T-helper 17 cell (primary cell): ENCODE results near the gene INTS11. TPM values are rescaled to one million over a fixed set of nuclear protein-coding genes. Genes with fewer than 3 reads are reported as not detected.
A peak's percentile ranks its signal among the peaks of the same experiment; 100 is the strongest.

Experiments
- ATAC-seq: fragments of 150-1000 bp; cut with Tn5 transposase; 2 replicates; pipeline ENCODE4 v1.10.0; 2021; ENCODE audit warnings: mild to moderate bottlenecking, moderate library complexity
- DNase-seq, 3 donors: peaks; one replicate each; pipeline versions ENCODE4 v3.0.0 to v3.0.0-alpha.2; 2020 to 2021
- H3K9me3 ChIP-seq: one replicate; pipeline ENCODE4 v1.7.0; 2013; ENCODE audit warnings: low read length, mild to moderate bottlenecking; ENCODE audit not compliant: control insufficient read depth, poor library complexity, severe bottlenecking
- H3K27ac Mint-ChIP-seq: one replicate; pipeline ENCODE4 v1.8.0; 2022; ENCODE audit warnings: mild to moderate bottlenecking, moderate library complexity, mixed read lengths
- H3K27me3 Mint-ChIP-seq: one replicate; pipeline ENCODE4 v1.8.0; 2022; ENCODE audit warnings: mixed read lengths
- H3K36me3 Mint-ChIP-seq: one replicate; pipeline ENCODE4 v1.8.0; 2022; ENCODE audit warnings: low read depth, mixed read lengths
- H3K4me1 Mint-ChIP-seq: one replicate; pipeline ENCODE4 v1.8.0; 2022; ENCODE audit warnings: mild to moderate bottlenecking, mixed read lengths
- H3K4me3 Mint-ChIP-seq: one replicate; pipeline ENCODE4 v1.8.0; 2022; ENCODE audit warnings: mild to moderate bottlenecking, moderate library complexity, mixed read lengths
- total RNA-seq, 4 donors: library from RNA in 2 of 4; stranded (reverse) in 2 of 4; gene quantifications; one replicate each; pipeline ENCODE4 v1.2.3 and lab custom pipeline; 2022 to 2026

Gene INTS11
- total RNA-seq, 2 donors from 2014 or later, result 130 to 132 TPM

DNA sequence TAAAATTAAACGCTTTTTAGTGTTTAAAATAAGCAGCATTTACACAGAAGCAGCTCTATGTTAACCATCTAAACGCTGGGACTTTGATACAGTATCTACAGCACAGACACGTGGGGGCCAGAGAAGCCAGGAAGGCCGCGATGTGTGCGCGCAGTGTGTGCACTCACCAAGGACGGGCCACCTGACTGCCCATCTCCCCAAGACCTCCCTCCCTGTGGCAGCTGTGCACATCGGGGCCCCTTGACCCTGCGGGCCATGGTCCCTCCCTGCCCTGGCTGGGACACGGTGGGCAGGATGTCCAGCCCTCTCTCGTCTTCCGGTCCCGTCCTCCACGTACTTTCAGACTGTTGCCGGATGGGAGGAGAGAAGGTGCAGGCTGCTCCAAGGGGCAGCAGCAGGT lies 10.8 kb upstream of the INTS11 start:
- H3K36me3 Mint-ChIP-seq, result no peaks in the 10 kb centered on the region
- no peak for DNase-seq
- H3K9me3 ChIP-seq, result no peaks in the 10 kb centered on the region
- peaks cover 3% of the 10 kb centered on the region for H3K4me1 Mint-ChIP-seq
- ATAC-seq, result no peak
- no peak overlapping the region for H3K4me3 Mint-ChIP-seq
- no peak overlapping the region for H3K27ac Mint-ChIP-seq
- no peaks in the 10 kb centered on the region for H3K27me3 Mint-ChIP-seq

DNA sequence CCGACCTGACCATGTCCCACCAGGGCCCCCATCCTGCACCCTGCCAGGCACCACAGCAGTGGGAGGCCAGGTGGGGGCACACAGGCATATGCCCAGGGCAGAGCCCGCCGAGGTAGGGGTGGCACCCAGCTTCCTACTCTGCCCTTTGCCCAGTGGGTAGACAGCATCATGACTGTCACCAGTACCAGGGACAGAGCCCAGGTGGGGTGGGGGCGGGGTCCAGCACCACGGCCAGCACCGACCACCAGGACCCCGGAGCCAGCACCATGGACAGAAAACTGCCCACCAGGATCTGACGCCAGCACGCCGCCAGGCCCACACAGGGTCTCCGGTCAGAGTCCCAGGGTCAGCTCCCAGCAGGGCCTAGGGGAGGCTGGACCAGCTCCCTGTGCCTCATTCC lies 10.4 kb upstream of the INTS11 start:
- H3K4me1 Mint-ChIP-seq, result peaks cover 3% of the 10 kb centered on the region
- no peaks in the 10 kb centered on the region for H3K36me3 Mint-ChIP-seq
- no peak overlapping the region for H3K4me3 Mint-ChIP-seq
- H3K27ac Mint-ChIP-seq, result no peak overlapping the region
- H3K27me3 Mint-ChIP-seq, result no peaks in the 10 kb centered on the region
- ATAC-seq, result no peak
- DNase-seq, result no peak
- H3K9me3 ChIP-seq, result no peaks in the 10 kb centered on the region

DNA sequence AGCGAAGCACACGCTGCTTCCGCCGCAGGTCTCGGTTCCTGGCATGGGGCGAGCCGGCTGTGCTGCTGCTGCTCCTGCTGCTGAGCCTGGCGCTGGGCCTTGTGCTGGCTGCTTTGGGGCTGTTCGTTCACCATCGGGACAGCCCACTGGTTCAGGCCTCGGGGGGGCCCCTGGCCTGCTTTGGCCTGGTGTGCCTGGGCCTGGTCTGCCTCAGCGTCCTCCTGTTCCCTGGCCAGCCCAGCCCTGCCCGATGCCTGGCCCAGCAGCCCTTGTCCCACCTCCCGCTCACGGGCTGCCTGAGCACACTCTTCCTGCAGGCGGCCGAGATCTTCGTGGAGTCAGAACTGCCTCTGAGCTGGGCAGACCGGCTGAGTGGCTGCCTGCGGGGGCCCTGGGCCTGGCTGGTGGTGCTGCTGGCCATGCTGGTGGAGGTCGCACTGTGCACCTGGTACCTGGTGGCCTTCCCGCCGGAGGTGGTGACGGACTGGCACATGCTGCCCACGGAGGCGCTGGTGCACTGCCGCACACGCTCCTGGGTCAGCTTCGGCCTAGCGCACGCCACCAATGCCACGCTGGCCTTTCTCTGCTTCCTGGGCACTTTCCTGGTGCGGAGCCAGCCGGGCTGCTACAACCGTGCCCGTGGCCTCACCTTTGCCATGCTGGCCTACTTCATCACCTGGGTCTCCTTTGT lies 9.2 kb upstream of the INTS11 start:
- H3K27ac Mint-ChIP-seq, result no peak overlapping the region

DNA sequence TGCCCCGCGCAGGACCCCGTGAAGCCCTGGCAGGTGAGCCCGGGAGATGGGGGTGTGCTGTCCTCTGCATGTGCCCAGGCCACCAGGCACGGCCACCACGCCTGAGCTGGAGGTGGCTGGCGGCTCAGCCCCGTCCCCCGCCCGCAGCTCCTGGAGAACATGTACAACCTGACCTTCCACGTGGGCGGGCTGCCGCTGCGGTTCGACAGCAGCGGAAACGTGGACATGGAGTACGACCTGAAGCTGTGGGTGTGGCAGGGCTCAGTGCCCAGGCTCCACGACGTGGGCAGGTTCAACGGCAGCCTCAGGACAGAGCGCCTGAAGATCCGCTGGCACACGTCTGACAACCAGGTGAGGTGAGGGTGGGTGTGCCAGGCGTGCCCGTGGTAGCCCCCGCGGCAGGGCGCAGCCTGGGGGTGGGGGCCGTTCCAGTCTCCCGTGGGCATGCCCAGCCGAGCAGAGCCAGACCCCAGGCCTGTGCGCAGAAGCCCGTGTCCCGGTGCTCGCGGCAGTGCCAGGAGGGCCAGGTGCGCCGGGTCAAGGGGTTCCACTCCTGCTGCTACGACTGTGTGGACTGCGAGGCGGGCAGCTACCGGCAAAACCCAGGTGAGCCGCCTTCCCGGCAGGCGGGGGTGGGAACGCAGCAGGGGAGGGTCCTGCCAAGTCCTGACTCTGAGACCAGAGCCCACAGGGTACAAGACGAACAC lies 8.5 kb upstream of the INTS11 start:
- Mint-ChIP-seq H3K27ac (no peak overlapping the region), H3K4me1 (peaks cover 3% of the 10 kb centered on the region), H3K36me3 (no peaks in the 10 kb centered on the region), H3K27me3 (no peaks in the 10 kb centered on the region), H3K4me3 (no peak overlapping the region)
- ATAC-seq, result no peak
- no peaks in the 10 kb centered on the region for H3K9me3 ChIP-seq
- no peak for DNase-seq

More for the DNA sequence above, 9.2 kb upstream of the INTS11 start:
- DNase-seq, result no peak
- H3K9me3 ChIP-seq, result no peaks in the 10 kb centered on the region
- H3K27me3 Mint-ChIP-seq, result no peaks in the 10 kb centered on the region
- no peak for ATAC-seq
- no peak overlapping the region for H3K4me3 Mint-ChIP-seq
- H3K36me3 Mint-ChIP-seq, result no peaks in the 10 kb centered on the region
- H3K4me1 Mint-ChIP-seq, result peaks cover 3% of the 10 kb centered on the region

DNA sequence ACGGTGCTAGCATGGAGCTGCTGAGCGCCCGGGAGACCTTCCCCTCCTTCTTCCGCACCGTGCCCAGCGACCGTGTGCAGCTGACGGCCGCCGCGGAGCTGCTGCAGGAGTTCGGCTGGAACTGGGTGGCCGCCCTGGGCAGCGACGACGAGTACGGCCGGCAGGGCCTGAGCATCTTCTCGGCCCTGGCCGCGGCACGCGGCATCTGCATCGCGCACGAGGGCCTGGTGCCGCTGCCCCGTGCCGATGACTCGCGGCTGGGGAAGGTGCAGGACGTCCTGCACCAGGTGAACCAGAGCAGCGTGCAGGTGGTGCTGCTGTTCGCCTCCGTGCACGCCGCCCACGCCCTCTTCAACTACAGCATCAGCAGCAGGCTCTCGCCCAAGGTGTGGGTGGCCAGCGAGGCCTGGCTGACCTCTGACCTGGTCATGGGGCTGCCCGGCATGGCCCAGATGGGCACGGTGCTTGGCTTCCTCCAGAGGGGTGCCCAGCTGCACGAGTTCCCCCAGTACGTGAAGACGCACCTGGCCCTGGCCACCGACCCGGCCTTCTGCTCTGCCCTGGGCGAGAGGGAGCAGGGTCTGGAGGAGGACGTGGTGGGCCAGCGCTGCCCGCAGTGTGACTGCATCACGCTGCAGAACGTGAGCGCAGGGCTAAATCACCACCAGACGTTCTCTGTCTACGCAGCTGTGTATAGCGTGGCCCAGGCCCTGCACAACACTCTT lies 7.7 kb upstream of the INTS11 start:
- Mint-ChIP-seq H3K36me3 (no peaks in the 10 kb centered on the region), H3K4me3 (no peak overlapping the region)
- no peaks in the 10 kb centered on the region for H3K9me3 ChIP-seq

DNA sequence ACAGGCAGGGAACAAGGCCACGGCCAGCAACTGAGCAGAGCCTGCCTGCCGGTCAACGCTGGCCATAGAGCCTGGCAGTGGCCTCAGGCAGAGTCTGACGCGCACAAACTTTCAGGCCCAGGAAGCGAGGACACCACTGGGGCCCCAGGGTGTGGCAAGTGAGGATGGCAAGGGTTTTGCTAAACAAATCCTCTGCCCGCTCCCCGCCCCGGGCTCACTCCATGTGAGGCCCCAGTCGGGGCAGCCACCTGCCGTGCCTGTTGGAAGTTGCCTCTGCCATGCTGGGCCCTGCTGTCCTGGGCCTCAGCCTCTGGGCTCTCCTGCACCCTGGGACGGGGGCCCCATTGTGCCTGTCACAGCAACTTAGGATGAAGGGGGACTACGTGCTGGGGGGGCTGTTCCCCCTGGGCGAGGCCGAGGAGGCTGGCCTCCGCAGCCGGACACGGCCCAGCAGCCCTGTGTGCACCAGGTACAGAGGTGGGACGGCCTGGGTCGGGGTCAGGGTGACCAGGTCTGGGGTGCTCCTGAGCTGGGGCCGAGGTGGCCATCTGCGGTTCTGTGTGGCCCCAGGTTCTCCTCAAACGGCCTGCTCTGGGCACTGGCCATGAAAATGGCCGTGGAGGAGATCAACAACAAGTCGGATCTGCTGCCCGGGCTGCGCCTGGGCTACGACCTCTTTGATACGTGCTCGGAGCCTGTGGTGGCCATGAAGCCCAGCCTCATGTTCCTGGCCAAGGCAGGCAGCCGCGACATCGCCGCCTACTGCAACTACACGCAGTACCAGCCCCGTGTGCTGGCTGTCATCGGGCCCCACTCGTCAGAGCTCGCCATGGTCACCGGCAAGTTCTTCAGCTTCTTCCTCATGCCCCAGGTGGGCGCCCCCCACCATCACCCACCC lies 6.9 kb upstream of the INTS11 start, which contains the start of gene TAS1R3:
TSS of gene TAS1R3 (plus strand) at position 213 of the 898 bp plus-strand sequence. CDS start at position 279, 66 bp downstream.
- no peak for ATAC-seq
- DNase-seq, result no peak
- no peaks in the 10 kb centered on the region for H3K9me3 ChIP-seq
- Mint-ChIP-seq H3K27ac (no peak within 1 kb of the TSS), H3K4me3 (no peak within 1 kb of the TSS), H3K27me3 (no peaks in the 10 kb centered on the region), H3K4me1 (peaks cover 3% of the 10 kb centered on the region), H3K36me3 (no peaks in the 10 kb centered on the region)

More for the DNA sequence above, 7.7 kb upstream of the INTS11 start:
- ATAC-seq (no peak), DNase-seq (no peak)
- Mint-ChIP-seq H3K27ac (no peak overlapping the region), H3K27me3 (no peaks in the 10 kb centered on the region), H3K4me1 (peaks cover 3% of the 10 kb centered on the region)

DNA sequence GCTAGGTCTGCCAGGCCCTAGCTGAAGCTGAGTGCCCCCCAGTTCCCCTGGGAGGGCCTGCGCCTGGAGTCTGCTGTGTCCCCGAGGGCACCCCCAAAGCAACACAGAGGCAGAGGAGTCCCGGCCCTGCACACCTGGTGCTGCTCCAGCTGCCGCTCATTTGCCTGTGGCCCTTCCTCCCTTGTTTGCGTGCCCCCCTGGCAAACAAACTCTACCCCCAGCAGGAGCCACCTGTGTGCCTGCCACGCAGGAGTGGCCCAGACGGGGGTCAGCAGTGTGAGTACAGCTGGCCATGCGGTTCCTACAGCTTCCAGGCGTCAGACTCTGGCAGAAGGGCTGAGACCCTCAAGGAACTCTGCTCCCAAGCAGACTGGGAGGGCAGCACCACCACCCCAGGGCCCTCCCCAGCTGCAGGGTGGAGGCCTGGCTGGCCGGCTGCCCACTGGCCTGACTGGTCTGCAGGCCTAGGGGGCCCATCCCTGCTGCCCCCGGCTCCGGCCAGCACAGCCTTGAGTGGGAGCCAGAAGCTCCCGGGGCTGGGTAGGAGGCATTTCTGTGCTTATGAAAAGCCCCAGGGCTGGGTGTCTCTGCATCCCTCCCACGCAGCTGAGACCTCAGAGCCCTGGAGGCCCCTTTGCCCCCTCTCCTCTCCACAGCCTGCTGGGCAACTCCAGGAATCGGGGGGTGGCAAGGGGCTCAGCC lies 6.1 kb upstream of the INTS11 start:
- Mint-ChIP-seq H3K27me3 (no peaks in the 10 kb centered on the region), H3K4me1 (peaks cover 10% of the 10 kb centered on the region), H3K4me3 (no peak overlapping the region), H3K27ac (no peak overlapping the region), H3K36me3 (no peaks in the 10 kb centered on the region)
- DNase-seq, result no peak
- no peaks in the 10 kb centered on the region for H3K9me3 ChIP-seq
- ATAC-seq, result no peak

DNA sequence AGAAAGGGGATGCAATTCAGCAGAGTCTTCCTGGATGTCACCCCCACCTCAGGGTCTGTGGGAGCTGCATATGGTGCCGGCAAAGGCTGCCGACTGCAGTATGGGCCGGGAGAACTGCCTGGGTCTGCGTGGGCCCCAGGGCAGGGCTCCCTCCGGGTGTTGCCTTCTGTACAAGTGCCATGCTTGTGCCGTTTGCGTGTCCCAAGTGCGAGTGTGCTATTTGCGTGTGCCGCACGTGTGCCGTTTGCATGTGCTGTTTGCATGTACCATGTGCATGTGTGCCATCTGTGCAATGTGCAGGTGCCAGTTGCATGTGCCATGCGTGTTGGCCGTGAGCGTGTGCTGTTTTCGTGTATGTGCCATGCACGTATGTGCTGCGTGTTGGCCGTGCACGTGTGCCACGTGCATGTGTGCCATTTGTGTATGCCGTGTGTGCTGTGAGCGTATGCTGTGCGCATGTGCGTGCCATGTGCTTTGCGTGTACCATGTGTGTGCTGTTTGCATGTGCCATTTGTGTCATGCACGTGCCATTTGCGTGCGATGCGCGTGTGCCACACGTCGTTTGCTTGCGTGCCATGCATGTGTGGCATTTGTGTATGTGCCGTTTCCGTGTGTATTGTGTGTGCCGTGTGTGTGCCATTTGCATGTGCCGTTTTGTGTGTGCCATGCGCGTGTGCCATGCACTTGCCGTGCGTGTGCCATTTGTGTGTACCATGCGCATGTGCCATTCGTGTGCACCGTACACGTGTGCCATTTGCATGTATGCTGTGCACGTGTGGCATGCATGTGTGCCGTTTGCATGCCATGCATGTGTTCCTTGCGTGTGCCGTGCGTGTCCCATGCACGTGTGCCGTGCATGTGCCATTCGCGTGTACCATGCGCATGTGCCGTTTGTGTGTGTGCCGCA lies 5.1 kb upstream of the INTS11 start:
- H3K4me3 Mint-ChIP-seq, result no peak overlapping the region
- H3K9me3 ChIP-seq, result no peaks in the 10 kb centered on the region
- ATAC-seq, result no peak
- no peak for DNase-seq
- H3K27ac Mint-ChIP-seq, result no peak overlapping the region
- no peaks in the 10 kb centered on the region for H3K27me3 Mint-ChIP-seq
- peaks cover 10% of the 10 kb centered on the region for H3K4me1 Mint-ChIP-seq
- H3K36me3 Mint-ChIP-seq, result no peaks in the 10 kb centered on the region

DNA sequence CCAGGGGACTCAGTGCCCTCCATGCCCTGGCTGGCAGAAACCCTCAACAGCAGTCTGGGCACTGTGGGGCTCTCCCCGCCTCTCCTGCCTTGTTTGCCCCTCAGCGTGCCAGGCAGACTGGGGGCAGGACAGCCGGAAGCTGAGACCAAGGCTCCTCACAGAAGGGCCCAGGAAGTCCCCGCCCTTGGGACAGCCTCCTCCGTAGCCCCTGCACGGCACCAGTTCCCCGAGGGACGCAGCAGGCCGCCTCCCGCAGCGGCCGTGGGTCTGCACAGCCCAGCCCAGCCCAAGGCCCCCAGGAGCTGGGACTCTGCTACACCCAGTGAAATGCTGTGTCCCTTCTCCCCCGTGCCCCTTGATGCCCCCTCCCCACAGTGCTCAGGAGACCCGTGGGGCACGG lies 3.8 kb upstream of the INTS11 start:
- Mint-ChIP-seq H3K27me3 (no peaks in the 10 kb centered on the region), H3K4me1 (peaks cover 13% of the 10 kb centered on the region), H3K36me3 (peaks cover 2% of the 10 kb centered on the region), H3K27ac (no peak overlapping the region), H3K4me3 (no peak overlapping the region)
- DNase-seq (no peak), ATAC-seq (no peak)
- no peaks in the 10 kb centered on the region for H3K9me3 ChIP-seq

DNA sequence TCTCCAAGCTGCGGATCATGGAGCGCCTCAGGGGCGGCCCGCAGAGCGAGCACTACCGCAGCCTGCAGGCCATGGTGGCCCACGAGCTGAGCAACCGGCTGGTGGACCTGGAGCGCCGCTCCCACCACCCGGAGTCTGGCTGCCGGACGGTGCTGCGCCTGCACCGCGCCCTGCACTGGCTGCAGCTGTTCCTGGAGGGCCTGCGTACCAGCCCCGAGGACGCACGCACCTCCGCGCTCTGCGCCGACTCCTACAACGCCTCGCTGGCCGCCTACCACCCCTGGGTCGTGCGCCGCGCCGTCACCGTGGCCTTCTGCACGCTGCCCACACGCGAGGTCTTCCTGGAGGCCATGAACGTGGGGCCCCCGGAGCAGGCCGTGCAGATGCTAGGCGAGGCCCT lies 2.8 kb upstream of the INTS11 start:
- H3K9me3 ChIP-seq, result no peaks in the 10 kb centered on the region
- Mint-ChIP-seq H3K27ac (no peak overlapping the region), H3K4me1 (peaks cover 14% of the 10 kb centered on the region), H3K36me3 (peaks cover 2% of the 10 kb centered on the region), H3K27me3 (no peaks in the 10 kb centered on the region), H3K4me3 (peak overlapping the region; percentile 49)
- DNase-seq (no peak), ATAC-seq (no peak)

DNA sequence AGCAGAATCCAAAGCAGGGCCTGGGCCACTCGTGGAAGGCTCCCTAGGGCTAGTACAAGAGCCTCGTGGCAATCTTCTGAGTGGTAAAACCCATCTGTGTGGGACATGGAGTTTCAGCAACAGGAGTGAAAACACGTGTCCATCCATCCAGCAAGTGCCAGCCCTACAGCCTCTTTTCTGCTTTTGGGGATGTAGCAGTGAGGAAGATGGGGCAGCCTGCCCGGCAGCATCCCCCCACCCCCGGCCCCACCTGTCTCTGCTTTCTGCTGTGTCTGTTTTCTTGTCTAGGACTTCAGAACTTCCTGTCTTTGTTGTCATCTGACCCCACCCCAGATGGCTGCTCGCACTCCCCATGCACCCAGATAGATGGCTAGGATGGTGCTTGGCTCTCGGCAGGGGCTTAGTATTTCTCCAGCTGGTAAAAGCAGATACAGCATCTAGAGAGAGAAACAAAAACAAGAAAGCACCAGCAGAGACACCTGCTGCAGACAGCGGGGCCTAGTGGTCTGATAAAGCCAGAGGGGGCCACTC lies 1.7 kb upstream of the INTS11 start:
- ATAC-seq, result no peak
- Mint-ChIP-seq H3K4me1 (peaks cover 14% of the 10 kb centered on the region), H3K4me3 (peak overlapping the region; percentile 94), H3K27ac (peak overlapping the region; percentile 49), H3K27me3 (no peaks in the 10 kb centered on the region), H3K36me3 (peaks cover 4% of the 10 kb centered on the region)
- DNase-seq, result no peak
- H3K9me3 ChIP-seq, result no peaks in the 10 kb centered on the region
